DMS153 treated with DMSO at 0.1 percent for 48 hours (cell line): ENCODE measurements around the gene GNAQ.

Experiments
- DNase-seq: peaks from one replicate; lab custom pipeline; 2025; ENCODE audit not compliant: unreplicated experiment; lab: John Stamatoyannopoulos, UW

GNAQ gene

GRCh38 chr9:77848897-77849296, 182.7 kb downstream of the GNAQ start:
- DNase-seq, result no peak

- DNase-seq, result no peak
Observed at GRCh38 chr9:77848404-77848803, 183.2 kb downstream of the GNAQ start.

DNA sequence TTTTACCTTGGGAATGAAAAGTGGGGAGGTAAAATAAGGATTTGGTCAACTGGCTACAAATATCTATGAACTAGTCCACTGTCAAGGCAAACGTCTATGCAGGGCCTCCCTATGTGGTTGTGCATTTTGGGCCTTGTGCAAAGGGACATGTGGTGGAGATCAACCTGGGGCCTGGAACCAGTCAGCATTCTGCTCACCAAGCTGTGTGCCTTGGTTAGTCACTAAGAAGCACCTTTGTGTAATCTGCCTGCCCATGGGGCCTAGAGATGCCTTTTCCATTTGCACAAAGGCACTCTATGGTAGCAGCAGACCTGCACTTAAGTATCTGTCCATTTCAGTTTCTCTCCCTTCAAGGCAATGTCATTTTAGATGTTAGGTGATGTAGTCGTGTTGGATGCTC, 184.0 kb downstream of the GNAQ start:
- DNase-seq, result no peak

- no peak for DNase-seq
Observed at GRCh38 chr9:77847059-77847499, 184.5 kb downstream of the GNAQ start.

GRCh38 chr9:77844415-77844814, 187.2 kb downstream of the GNAQ start:
- DNase-seq, result no peak

DNA sequence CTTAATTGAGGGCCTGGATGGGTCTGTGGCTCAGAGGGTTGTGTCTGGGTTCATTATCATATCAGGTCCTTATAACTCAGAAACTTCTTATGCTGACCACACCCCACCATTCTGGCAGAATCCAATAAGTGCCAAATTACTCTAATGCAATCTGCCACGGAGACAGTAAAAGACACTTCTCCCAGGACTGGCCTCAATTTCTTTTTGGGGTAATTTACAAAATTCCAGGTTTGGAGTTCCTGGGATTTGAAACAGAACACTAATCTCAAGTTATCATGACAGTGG, 187.8 kb downstream of the GNAQ start:
- DNase-seq, result no peak

- no peak for DNase-seq
Observed at GRCh38 chr9:77843076-77843870, 188.3 kb downstream of the GNAQ start.

DNA sequence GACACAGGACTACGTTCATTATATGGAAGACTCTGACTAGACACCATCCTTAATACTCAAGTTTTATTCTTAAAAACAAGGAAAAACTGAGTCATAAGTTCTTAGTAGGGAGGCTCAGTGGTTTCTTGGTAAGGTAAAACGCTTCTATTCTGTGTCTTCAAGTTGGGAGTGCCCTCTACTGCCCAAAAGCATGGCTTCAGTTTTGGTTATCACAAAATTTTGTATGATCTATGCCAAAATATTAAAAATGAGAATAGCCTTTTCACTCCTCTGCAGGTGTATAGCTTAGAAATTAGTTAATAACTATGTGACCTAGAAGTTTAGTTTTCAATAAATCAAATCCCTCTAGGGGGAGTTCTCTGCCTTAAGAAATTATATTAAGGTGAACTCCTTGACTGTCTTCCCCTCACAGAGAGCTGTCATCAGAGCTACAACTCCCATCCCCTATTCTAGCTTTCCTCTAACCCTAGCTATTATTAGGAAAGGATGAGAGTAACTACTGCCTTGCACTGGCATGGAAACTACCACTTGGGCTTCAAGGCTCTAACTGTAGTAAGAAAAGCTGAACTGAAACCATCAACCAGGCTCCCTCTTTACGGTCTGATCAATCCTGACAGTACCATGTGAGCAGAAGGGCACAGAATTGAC, 189.7 kb downstream of the GNAQ start:
- no peak for DNase-seq

GRCh38 chr9:77839459-77840140, 192.0 kb downstream of the GNAQ start:
- DNase-seq, result no peak

DNA sequence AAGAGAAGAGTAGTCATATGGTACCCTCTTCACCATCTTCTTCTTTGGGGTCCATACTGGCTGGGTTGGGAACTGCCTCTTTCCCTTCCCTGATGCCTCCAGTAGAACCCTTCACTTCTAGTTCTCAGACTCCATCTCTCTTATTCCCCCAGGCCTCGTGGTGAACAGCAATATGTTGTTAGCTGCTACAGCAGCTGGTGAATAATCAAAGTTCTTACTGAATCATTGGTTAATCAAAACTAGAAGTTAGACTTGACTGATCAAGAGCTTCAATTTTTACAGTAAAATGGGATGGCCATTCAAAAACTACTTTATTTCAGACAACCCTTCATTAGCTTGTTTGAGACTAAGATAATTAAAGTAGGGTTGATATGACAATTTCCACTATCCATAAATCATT, 192.6 kb downstream of the GNAQ start:
- no peak for DNase-seq

GRCh38 chr9:77834898-77835488, 196.6 kb downstream of the GNAQ start:
- no peak for DNase-seq

GRCh38 chr9:77833561-77834429, 197.8 kb downstream of the GNAQ start:
- DNase-seq, result no peak

- DNase-seq, result no peak
Observed at GRCh38 chr9:77832639-77833038, 199.0 kb downstream of the GNAQ start.

DNA sequence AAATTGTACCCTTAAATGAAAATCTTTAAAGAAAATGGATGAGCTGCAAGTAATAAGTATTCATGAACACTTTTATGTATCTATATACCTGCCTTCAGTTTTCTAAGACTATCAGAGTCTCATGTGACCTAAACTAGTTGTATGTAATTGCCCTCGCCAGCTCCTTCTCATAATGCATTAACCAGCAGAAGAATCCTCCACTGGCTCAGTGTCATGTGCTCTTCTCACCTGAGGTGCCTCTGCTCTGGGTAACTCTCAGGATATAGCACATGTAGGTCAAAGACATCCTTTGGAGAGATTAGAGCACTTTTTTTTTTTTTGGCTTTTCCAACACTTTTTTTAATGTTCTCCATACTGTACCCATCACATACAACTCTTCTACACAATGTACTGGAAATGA, 199.8 kb downstream of the GNAQ start:
- DNase-seq, result no peak

DNA sequence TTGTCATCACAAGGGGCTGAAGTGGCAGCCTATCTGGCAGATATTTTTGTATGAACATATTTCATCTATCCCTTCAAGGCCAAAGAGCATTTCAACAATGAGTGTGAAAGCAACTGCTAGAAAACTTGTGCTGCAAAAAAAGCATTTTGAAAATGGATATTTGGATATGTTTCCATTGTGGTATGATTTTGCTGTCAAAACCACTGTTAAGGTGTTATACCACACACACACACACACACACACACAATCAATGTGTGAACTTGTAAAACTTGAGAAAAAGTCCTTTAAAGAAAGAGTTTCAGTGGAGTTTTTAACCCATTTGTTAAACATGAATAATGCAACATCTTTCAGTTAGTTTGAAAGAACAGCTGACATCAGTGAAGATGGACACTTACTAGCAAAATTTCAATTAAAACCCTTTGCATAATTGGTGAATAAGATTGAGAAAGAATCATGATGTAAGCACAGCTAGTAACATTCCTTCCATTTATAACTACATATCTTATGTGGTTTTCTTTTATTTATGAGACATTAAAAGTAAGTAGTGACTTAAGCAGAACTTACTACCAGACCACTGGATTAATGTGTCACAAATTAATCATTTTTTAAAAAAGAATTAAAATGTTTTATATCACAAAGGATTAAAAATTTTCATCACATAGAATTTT, 200.9 kb downstream of the GNAQ start:
- no peak for DNase-seq

- DNase-seq, result no peak
Observed at GRCh38 chr9:77829420-77829819, 202.2 kb downstream of the GNAQ start.

DNA sequence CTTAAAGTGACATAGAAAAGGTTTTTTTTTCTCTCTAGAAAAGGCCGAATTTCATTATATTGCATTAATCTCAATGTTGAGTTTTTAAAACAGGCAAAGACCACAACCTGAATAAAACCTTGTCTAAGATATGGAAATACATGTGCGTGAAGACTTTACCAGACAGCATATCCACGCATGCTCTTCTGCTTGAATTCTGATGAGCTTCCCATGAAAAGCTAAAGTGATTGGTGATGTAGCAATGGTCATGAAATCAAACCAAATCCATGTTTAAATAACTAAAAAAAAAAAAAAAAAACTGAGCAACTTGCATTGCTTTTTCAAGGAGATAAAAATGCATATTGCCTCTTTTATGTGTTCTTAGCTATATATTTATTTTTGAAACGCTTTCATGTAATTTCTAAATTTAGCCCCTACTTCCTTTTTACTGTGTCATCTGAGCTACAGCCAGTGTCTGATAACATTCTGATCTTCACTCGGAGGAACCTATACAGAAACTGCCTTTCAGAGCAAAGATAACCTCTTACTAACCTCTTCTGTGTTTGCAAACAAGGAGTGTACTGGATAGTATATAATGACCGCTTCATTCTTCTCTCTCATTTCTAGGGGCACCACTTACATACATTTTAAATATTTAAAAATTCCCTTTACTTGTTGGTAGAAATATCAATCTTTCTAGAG, 204.4 kb downstream of the GNAQ start:
- DNase-seq, result no peak

- DNase-seq, result no peak
Observed at GRCh38 chr9:77826621-77827020, 205.0 kb downstream of the GNAQ start.

GRCh38 chr9:77826116-77826515, 205.5 kb downstream of the GNAQ start:
- DNase-seq, result no peak

DNA sequence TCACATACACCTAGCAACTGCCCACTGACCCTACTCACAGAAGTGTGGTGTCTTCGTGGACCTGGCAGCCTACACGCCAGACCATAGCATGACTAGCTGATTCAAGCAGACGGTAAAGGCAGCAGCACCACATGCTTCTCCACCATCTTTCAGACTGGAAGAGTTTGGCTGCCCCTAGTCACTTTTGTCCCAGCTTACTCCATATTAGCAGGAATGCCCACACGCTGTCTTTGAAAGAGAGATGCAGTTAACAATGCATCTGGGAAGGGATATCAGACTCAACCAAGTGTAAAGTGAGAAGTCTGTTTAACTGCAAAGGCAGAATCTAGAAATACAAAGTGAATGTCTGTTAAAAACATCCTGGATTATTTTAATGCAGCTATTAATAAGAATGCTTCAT, 206.2 kb downstream of the GNAQ start:
- DNase-seq, result no peak
